ENCODE results near the gene EPHB2. TPM values are rescaled to one million over a fixed set of nuclear protein-coding genes. Genes with fewer than 3 reads are reported as not detected.

Gene EPHB2
- total and polyA plus RNA-seq, 2 of the 13 experiments (the other 11 are each of a cell fraction or from before 2014, with no cell fraction given): 0.03 to 0.11 TPM

DNA sequence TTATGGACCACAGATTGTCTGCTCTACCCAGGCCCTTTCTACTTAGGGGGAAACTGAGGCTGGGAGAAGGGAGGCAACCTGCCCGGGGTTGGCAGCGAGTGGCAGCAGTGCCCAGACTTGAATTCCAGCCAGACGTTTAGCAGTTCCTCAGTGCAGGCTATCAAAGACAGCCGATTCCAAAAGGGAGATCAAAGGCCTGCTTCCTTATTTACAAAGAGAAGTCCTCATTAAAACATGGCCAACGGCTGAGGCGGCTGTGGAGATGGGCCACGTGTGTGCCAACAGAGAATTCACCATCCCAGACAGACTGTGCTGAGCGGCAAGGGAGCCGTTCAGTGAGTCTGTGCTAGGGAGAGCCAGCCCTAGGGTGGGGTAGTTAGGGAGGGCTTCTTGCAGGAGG lies 29.9 kb upstream of the EPHB2 start:
- DNase-seq (ENCODE audit: low spot score) (no peak), FAIRE-seq (no peak), ATAC-seq (no peak; the same call in 1 of the 3 replicates)
- intact Hi-C loops (cut with micrococcal nuclease; ENCODE audit: unreplicated experiment) (no loop called here), in situ Hi-C loops (cut with HindIII; ENCODE audit: extremely low pct_ligation_motif_present, low pct_unique_long_range_greater_than_20kb) (no loop called here)
- ChIA-PET POLR2A (no interaction called here), CTCF (ENCODE audit: low intra/inter-chr PET ratio, low total read pairs) (no interaction called here)
- no peaks in the 10 kb centered on the region for H3K9me3 ChIP-seq (ENCODE audit: low read length)
- WGBS (ENCODE audit: low lambda C conversion rate): 7% methylated on average over 3 of the region's 9 CpGs
- no peak overlapping the region for H3K9ac ChIP-seq (ENCODE audit: insufficient read depth, low read depth, low read length)
- TF ChIP-seq ZNF746 (CRISPR knock-in tag; IDR thresholded peaks at IDR 0.05) (no peak), HNRNPL (IDR thresholded peaks at IDR 0.05; ENCODE audit: low read depth, low read length) (0 out of 2 replicates have a peak, but pooled peaks have one; percentile 30), ZFP36L2 (CRISPR knock-in tag; IDR thresholded peaks at IDR 0.05) (no peak), FOXA3 (CRISPR knock-in tag; IDR thresholded peaks at IDR 0.05) (0 out of 2 replicates have a peak, but pooled peaks have one; percentile 14), SOX5 (CRISPR knock-in tag; IDR thresholded peaks at IDR 0.05; ENCODE audit: borderline replicate concordance) (no peak), TCF7 (IDR thresholded peaks at IDR 0.05; ENCODE audit: low read depth) (0 out of 2 replicates have a peak, but pooled peaks have one; percentile 23), DPF2 (CRISPR knock-in tag; IDR thresholded peaks at IDR 0.05; ENCODE audit: borderline replicate concordance, low read depth) (no peak), HNF4G (IDR thresholded peaks at IDR 0.05; ENCODE audit: borderline replicate concordance, low read depth, low read length) (no peak), HNF4G (CRISPR knock-in tag; IDR thresholded peaks at IDR 0.05; ENCODE audit: borderline replicate concordance, low read depth) (no peak)
- TF ChIP-seq, protein P1, sequence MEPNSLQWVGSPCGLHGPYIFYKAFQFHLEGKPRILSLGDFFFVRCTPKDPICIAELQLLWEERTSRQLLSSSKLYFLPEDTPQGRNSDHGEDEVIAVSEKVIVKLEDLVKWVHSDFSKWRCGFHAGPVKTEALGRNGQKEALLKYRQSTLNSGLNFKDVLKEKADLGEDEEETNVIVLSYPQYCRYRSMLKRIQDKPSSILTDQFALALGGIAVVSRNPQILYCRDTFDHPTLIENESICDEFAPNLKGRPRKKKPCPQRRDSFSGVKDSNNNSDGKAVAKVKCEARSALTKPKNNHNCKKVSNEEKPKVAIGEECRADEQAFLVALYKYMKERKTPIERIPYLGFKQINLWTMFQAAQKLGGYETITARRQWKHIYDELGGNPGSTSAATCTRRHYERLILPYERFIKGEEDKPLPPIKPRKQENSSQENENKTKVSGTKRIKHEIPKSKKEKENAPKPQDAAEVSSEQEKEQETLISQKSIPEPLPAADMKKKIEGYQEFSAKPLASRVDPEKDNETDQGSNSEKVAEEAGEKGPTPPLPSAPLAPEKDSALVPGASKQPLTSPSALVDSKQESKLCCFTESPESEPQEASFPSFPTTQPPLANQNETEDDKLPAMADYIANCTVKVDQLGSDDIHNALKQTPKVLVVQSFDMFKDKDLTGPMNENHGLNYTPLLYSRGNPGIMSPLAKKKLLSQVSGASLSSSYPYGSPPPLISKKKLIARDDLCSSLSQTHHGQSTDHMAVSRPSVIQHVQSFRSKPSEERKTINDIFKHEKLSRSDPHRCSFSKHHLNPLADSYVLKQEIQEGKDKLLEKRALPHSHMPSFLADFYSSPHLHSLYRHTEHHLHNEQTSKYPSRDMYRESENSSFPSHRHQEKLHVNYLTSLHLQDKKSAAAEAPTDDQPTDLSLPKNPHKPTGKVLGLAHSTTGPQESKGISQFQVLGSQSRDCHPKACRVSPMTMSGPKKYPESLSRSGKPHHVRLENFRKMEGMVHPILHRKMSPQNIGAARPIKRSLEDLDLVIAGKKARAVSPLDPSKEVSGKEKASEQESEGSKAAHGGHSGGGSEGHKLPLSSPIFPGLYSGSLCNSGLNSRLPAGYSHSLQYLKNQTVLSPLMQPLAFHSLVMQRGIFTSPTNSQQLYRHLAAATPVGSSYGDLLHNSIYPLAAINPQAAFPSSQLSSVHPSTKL (CRISPR knock-in tag; IDR thresholded peaks at IDR 0.05): no peak
- 0 out of 2 replicates have a peak, but pooled peaks cover 5% of the 10 kb centered on the region for H3K4me1 ChIP-seq (ENCODE audit: insufficient read depth, low read length)
- no TSS peak for BruUV-seq (replicated peaks)
- no peaks in the 10 kb centered on the region for H4K20me1 ChIP-seq (ENCODE audit: insufficient read depth, low read length)
- no peaks in the 10 kb centered on the region for H3K79me2 ChIP-seq (ENCODE audit: insufficient read depth, low read length)
- H3K4me2 ChIP-seq (ENCODE audit: low read depth, low read length): no peak overlapping the region
- H3K27me3 ChIP-seq (ENCODE audit: control insufficient read depth in 1 of 2, insufficient read depth in 2 of 2, low read length in 2 of 2): peaks cover 0 to 3% of the 10 kb centered on the region in 2 experiments; a peak in 1 of 5 replicates
- H2AFZ ChIP-seq (ENCODE audit: low read length): no peak overlapping the region
- no peak overlapping the region for H3K4me3 ChIP-seq (replicated peaks in 1 of 3; ENCODE audit: insufficient read depth in 1 of 3, low read depth in 2 of 3, low read length in 3 of 3)
- no peak overlapping the region for H3K27ac ChIP-seq (ENCODE audit: extremely low read length, insufficient read depth, low read length)
- H3K36me3 ChIP-seq (replicated peaks in 1 of 2; ENCODE audit: control insufficient read depth in 1 of 2, insufficient read depth in 2 of 2, low read length in 2 of 2): no peaks in the 10 kb centered on the region

All from HepG2 (cell line).